ENCODE data around the gene LAMC3. TPM values are rescaled to one million over a fixed set of nuclear protein-coding genes. Genes with fewer than 3 reads are reported as not detected.

The LAMC3 gene
- total and polyA plus RNA-seq, 9 of the 15 experiments (the other 6 are each of a cell fraction or from before 2014, with no cell fraction given), result 0.10 TPM; not detected in 8

- no TSS peak for BruUV-seq (replicated peaks)
- TF ChIP-seq MLX (CRISPR knock-in tag; conservative IDR thresholded peaks at IDR 0.05), result peak in 1 of 2 experiments; percentile 97; a peak in 2 of 4 replicates
- TF ChIP-seq, protein P1, sequence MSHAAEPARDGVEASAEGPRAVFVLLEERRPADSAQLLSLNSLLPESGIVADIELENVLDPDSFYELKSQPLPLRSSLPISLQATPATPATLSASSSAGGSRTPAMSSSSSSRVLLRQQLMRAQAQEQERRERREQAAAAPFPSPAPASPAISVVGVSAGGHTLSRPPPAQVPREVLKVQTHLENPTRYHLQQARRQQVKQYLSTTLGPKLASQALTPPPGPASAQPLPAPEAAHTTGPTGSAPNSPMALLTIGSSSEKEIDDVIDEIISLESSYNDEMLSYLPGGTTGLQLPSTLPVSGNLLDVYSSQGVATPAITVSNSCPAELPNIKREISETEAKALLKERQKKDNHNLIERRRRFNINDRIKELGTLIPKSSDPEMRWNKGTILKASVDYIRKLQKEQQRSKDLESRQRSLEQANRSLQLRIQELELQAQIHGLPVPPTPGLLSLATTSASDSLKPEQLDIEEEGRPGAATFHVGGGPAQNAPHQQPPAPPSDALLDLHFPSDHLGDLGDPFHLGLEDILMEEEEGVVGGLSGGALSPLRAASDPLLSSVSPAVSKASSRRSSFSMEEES (CRISPR knock-in tag; IDR thresholded peaks at IDR 0.05), result no peak
- no peak for TF ChIP-seq ARHGAP35 (IDR thresholded peaks at IDR 0.05; ENCODE audit: partially characterized antibody)
- TF ChIP-seq EWSR1 (IDR thresholded peaks at IDR 0.05; ENCODE audit: borderline replicate concordance, low read depth, partially characterized antibody), result no peak
- 0 out of 2 replicates have a peak, but pooled peaks have one; percentile 79 for TF ChIP-seq HMGXB4 (CRISPR knock-in tag; IDR thresholded peaks at IDR 0.05)
- TF ChIP-seq XRCC5 (IDR thresholded peaks at IDR 0.05; ENCODE audit: low read depth, low read length), result no peak
- no peak for TF ChIP-seq PHF8 (IDR thresholded peaks at IDR 0.05; ENCODE audit: borderline replicate concordance, low read length)
- Histone ChIP-seq H3K4me3 (no peak overlapping the region), H3K9me3 (replicated peaks; ENCODE audit: control insufficient read depth, insufficient read depth, low read depth, low read length) (no peaks in the 10 kb centered on the region), H3K9me1 (ENCODE audit: control insufficient read depth, insufficient read depth, low read length) (peaks cover 8% of the 10 kb centered on the region), H3K79me2 (ENCODE audit: control insufficient read depth, insufficient read depth, low read length) (no peaks in the 10 kb centered on the region), H3K9ac (ENCODE audit: insufficient read depth in 1 of 2, low read depth in 2 of 2, low read length in 2 of 2) (no peak overlapping the region), H3K4me2 (ENCODE audit: insufficient read depth, low read length) (no peak overlapping the region), H3K36me3 (ENCODE audit: control insufficient read depth, insufficient read depth, low read length) (no peaks in the 10 kb centered on the region), H3K27ac (ENCODE audit: extremely low read depth, low read depth, low read length) (no peak overlapping the region), H3K27me3 (ENCODE audit: control insufficient read depth in 2 of 2, insufficient read depth in 2 of 2, low read length in 2 of 2) (peaks cover 86 to 100% of the 10 kb centered on the region in 2 experiments), H3K4me1 (replicated peaks in 1 of 2; ENCODE audit: control insufficient read depth in 2 of 2, insufficient read depth in 2 of 2, low read length in 2 of 2) (peaks cover 0 to 36% of the 10 kb centered on the region in 2 experiments; a peak in 1 of 5 replicates), H4K20me1 (replicated peaks; ENCODE audit: control insufficient read depth, insufficient read depth, low read length) (peaks cover 61% of the 10 kb centered on the region), H2AFZ (ENCODE audit: low read depth, low read length) (no peak overlapping the region)
- CTCF ChIA-PET (ENCODE audit: low intra/inter-chr PET ratio), result interaction anchor here (0.5 to 1.2 kb wide), 2 partner anchors 18 to 19 kb away, joined by 3 to 5 read pairs; no protein-coding TSS in a partner anchor
- ATAC-seq (no peak), FAIRE-seq (no peak), DNase-seq (ENCODE audit: extremely low read depth in 1 of 4, low spot score in 3 of 4) (peak in 1 of 4 experiments; percentile 58)
- WGBS (ENCODE audit: insufficient coverage, low coverage, missing lambda C conversion rate), result 3% methylated on average over 7 of the region's 7 CpGs
- intact Hi-C loops (cut with micrococcal nuclease), result no loop called here
- in situ Hi-C loops (cut with MboI), result no loop called here
- POLR2A ChIA-PET, result interaction anchor here (1.0 to 99.3 kb wide), 3 partner anchors 3 to 150 kb away, joined by 3 to 3336 read pairs (median 3336); partner anchors contain the start of genes AIF1L and NUP214
Observed at GRCh38 chr9:131065599-131065998, 56.6 kb downstream of the LAMC3 start.

Measured in K562 (cell line).